ENCODE results near the gene ATP4A.

Gene ATP4A

GRCh38 chr19:35524181-35524837 lies 39.1 kb downstream of the ATP4A start:
- DNase-seq (ENCODE audit: low spot score) = no peak

GRCh38 chr19:35522745-35523327 lies 40.6 kb downstream of the ATP4A start:
- DNase-seq (ENCODE audit: low spot score) = no peak

DNA sequence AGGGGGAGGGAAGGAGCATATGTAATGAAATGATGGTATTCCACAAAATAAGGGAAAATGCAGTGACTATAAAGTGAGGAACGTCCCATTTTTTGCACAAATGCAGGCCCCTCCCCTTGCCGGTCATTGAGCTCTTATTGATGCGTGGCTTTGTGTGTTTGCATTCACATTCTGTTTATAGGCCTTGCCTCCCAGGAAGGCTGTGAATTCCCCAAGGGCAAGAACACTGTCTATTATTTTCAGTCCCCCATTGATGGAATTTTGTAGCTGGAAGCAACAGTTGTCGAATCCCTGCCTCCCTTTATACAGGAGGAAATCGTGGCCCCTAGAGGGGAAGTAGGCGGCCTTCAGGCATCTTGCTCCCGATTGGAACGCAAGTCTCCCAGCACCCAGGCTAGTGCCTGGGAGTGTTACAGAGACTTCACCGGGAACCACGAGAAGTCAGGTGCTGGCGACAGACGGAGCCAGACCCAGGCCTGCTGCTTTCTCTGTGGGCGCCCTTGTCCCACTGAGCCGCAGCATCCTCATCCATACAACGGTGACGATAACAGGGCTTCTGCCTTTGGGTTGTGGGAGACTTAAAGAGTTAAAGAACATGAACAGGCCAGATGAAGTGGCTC lies 42.2 kb downstream of the ATP4A start:
- DNase-seq (ENCODE audit: low spot score) = no peak

DNA sequence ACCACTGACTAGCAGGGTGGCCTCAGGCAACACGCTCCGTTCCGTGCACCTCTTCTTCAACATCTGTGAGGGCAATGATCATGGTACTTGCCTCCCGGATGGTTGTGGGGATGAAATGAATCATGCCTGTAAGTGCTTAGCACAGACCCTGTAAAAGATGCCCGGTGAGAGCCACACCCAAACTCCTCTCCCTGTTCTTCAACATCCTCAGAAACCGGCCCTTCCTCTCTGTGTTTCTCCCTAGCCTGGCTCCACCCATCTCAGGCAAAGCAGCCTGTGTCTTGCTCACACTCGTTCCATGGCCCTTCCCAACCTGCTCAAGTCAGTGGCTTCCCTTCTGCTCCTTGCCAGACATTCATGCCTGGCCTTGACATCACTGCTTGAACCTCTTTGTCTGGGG lies 44.2 kb downstream of the ATP4A start:
- DNase-seq (ENCODE audit: low spot score) = no peak

DNA sequence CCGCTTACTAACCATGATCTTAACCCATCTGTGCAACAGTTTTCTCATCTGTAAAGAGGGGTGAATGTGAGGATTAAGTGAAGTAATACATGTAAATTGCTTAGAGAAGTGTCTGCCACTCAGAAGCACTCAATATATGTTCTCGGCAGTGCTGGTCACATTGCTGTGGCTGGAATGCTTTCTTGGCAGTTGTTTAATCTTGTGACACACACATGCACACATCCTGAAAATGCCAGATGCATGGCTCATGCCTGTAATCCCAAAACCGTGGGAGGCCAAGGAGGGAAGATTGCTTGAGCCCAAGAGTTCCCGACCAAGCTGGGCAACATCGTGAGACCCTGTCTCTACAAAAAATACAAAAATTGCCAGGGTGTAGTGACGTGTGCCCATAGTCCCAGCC lies 45.1 kb downstream of the ATP4A start:
- DNase-seq (ENCODE audit: low spot score) = no peak

DNA sequence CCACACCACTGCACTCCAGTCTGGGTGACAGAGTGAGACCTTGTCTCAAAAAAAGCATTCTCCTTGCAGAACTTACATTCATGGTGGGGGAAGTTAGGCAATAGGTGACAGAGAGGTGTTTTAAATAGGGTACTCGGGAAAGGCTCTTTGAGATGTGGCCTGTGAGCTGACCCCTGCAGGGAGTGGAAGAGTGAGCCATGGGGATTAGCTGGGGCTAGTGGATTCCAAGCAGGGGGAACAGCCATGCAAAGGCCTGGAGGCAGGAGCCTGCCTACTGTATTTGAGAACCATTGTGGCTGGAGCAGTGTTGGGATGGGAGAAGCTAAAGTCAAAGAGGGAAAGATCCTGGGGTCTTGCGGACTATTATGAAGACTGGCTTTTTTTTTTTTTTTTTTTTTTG lies 46.1 kb downstream of the ATP4A start:
- DNase-seq (ENCODE audit: low spot score) = no peak

DNA sequence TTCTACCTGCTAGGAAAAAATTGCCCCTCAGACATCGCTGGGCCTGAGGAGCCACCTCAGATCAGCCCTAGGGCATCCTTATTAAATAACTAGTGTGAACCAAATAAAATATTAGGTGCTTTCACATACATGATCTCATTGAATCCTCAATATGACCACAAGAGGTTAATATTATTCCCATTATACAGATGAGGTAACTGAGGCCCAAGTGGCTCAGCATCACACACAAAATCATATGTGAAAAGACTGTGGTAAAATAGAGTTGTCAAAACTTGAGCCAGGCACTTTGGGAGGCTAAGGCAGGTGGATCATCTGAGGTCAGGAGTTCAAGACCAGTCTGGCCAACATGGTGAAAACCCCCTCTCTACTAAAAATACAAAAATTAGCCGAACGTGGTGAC lies 47.1 kb downstream of the ATP4A start:
- no peak for DNase-seq (ENCODE audit: low spot score)

GRCh38 chr19:35514282-35514809 lies 49.1 kb downstream of the ATP4A start:
- DNase-seq (ENCODE audit: low spot score) = no peak

DNA sequence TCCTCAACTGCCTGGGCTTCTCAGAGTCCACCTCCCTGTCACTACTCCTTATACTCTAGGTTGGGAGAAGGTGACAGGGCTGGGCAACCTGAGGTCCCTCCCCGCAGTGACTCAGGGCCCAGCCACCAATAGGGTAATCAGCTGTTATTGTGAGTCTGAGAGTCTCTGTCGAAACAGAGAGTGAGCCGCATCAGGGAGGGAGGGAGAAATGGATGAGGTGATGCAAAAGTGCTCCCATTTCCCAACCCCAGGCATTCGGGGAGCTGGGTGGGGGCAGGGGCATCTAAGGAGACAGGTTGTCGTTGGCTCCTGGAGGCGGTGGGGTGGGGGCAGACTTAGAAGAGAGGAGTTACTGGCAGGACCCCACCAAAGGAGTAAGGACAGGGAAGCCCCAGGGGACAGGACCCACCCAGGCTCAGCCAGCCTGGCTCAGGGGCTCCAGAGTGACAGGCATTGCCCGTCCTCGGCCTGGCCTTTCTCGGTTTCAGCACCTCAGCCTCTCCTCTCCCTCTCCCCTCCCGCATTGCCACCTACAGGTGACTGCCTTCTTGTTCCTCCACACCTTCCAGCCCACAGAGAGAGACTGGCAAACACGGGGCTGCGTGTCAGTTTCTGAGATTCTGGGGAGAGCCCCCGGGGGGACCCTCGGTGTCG lies 49.7 kb downstream of the ATP4A start, which contains the start of gene DMKN:
Gene DMKN (minus strand): TSS at position 22 of the 654 bp plus-strand sequence. CDS start 174 bp downstream, outside the sequence.
- peak; percentile 23 for DNase-seq (ENCODE audit: low spot score)

DNA sequence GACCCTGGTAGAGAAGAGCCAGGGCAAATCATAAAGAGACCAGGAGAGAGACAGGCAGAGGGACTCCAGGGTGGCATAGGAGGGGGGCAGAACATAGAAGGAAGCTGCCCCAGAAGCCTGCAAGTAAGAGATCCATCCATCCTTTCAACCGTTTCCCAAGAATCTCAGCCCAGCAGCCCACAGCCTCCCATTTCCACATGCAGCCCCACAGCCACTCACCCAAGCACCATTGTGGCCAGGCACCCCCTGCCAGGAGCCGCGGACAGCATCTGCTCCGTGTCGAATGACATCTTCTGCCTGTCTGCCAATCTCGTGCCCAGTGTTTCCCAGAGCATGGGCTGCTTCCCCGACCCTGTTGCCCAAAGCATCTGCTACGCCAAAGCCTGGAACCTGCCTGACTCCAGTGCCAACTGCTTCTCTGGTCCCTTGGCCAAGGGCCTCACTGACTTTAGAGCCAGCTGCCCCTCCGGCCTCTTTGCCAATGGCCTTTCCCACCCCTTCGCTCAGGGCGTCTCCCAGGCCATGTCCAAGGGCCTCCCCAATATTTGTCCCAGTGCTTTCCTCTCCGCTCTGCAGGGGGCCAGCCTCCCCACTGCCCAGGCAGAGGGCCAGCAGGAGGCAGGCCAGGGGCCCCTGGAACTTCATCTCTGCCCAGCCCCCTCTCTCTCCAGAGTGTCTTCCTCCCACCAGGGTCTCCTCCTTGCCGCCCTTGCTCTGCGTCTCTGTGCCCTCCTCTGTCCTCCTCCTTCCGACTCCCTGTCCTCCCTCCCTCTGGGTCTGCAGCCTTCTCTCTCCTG lies 50.4 kb downstream of the ATP4A start:
- no peak for DNase-seq (ENCODE audit: low spot score)

GRCh38 chr19:35511337-35511736 lies 52.1 kb downstream of the ATP4A start:
- DNase-seq (ENCODE audit: low spot score) = no peak

GRCh38 chr19:35510626-35510964 lies 52.9 kb downstream of the ATP4A start:
- DNase-seq (ENCODE audit: low spot score) = no peak

DNA sequence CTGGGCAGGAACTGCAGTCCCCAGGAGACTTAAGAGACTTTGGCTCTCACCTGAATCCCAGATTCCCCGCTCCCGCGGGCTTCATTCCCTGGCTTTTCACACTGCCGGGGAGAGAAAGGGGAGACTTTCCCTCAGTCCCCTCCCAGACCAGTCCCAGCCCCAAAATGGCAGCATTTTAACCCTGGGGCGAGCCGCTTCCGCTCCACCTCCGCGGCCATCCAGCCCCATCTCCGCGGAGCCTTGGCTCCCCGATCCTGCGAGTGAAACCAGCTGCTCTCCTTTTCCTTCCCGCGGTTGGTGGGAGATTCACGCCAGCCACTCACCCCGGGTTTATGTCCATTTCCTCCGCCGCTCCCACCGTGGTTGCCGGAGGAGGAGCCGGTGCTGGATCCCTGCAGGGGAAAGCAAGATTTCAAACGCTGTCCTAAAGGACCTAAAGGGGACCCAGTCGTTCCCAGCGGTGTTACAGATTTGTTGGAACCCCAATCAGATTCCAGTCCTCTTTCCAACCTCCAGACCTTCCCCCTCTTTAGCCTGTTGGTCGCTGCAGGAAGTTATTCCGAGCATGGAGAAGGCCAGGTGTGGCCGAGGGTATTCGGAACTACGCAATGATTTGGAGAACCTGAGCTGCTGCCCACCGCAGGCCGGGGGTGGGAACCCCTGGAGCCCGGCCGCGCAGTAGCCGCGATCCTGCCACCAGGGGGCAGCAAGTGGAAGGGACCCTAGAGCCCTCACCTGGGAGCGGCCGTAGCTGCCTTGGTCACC lies 53.4 kb downstream of the ATP4A start:
- DNase-seq (ENCODE audit: low spot score) = peak; percentile 17

GRCh38 chr19:35509018-35509652 lies 54.3 kb downstream of the ATP4A start:
- DNase-seq (ENCODE audit: low spot score) = no peak

GRCh38 chr19:35508129-35508528 lies 55.3 kb downstream of the ATP4A start:
- DNase-seq (ENCODE audit: low spot score) = no peak

DNA sequence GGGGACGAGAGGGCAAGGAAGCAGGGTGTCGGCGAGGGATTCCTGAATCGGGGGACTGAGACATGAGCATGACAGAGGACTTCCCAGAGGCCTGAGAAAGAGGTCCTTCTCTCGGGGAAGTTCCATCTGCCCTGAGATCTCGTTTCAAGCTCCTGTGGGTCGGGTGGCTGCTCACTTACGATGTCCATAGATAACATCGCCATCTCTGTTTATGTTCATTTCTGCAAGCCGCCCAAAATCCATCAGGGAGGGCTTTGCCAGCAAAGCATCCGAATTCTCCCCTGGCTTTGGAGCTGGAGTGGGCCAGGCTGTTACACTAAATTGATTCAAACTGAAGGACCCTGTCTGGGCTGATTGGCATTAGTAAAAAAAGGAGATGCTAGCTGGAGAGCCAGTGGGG lies 55.9 kb downstream of the ATP4A start:
- no peak for DNase-seq (ENCODE audit: low spot score)

GRCh38 chr19:35506011-35506410 lies 57.4 kb downstream of the ATP4A start:
- DNase-seq (ENCODE audit: low spot score) = no peak

DNA sequence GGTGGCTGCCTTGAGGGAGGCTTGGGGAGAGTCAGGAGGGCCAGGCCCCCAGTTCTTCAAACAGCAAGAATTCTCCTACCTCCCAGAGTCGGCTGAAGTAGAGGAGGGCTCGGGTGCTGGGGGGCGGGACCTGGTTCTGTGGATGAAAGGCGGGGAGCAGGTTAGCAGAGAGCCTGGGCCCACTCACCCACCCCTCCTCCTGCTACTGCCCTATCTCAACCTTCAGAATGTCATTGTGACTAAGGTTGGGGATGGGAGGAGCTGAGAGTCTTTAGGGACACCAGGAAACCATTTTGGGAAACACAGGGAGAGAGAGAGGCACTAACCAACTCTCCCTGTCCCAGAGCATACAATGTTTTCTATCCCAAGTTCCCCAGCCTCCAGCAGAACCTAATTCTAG lies 60.7 kb downstream of the ATP4A start:
- no peak for DNase-seq (ENCODE audit: low spot score)

- no peak for DNase-seq (ENCODE audit: low spot score)
Observed at GRCh38 chr19:35501684-35502083, 61.8 kb downstream of the ATP4A start.

DNA sequence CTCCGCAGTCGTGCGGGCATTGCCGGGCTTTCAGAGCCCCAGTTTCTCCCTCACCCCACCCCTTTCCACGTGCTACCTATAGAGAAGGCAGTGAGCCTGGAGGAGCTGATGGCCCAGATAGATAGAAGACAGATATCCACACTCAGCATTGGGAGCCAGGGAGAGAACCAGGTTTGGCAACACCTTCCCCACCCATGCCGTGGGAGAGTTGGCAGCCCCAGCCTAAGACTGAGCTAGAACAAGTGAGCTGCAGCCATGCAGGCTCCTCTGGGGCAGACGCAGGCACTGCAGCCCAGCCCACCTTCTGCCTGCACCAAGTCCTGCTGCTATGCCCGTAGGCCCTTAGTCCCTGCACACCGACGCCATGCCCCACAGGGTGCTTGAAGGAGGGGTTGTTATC lies 62.8 kb downstream of the ATP4A start:
- DNase-seq (ENCODE audit: low spot score) = no peak

Data from pons (tissue), 1 donor.